Suppressor macrophage treated with lipopolysaccharide for 4 hours (primary cell): ENCODE data around the gene ADPRS.

ENCODE experiments used
- DNase-seq: peaks from one replicate; pipeline ENCODE4 v3.0.0-alpha.2; 2020

The ADPRS gene

DNA sequence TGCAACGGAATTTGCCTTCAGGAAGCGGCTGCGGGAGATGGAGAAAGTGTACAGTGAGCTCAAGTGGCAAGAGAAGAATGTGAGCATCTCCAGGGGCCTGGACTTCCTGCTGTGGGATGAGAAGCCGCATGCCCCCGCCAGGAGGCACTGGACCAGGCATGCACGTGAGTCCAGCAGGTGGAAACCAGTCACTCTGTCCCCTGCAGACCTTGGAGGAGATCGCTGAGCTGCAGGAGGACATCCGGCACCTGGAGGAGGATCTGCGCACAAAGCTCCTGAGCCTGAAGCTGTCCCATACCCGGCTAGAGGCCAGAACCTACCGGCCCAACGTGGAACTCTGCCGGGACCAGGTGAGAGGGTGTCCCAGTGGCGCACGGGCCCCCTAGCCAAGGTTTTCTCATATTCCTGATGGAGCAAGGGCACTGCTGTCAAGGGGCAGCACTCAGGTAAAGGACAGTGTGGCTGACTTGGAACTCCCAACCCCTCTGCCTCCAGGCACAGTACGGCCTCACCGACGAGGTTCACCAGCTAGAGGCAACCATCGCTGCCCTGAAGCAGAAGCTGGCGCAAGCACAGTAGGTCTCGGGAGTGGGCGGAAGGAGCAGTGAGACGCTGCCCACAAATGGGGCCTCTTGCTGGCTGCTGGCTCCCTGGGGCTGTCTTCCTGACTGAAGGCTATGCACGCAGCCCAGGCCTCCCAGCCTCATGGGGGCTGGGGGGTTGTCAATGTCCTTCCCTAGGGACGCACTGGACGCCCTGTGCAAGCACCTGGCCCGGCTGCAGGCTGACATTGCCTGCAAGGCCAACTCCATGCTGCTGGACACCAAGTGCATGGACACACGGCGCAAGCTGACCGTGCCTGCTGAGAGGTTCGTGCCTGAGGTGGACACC, 1.2 kb upstream of the ADPRS start:
- DNase-seq, result no peak

DNA sequence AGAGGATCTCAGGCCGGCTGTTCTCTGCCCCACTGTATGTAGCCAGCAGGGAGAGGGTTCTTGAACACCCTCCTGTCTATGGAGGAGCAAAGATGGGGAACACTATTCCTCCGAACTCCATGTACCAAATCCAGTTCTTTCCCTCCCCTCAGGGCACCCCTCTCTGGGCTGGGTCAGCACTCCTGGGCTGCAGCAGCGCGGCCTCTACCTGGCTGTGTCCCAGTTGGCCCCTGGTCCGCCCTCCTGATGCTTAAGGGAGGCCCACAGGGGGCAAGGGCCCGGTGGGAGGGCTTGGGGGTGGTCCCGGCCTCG, 471 bp upstream of the ADPRS start:
- no peak for DNase-seq

DNA sequence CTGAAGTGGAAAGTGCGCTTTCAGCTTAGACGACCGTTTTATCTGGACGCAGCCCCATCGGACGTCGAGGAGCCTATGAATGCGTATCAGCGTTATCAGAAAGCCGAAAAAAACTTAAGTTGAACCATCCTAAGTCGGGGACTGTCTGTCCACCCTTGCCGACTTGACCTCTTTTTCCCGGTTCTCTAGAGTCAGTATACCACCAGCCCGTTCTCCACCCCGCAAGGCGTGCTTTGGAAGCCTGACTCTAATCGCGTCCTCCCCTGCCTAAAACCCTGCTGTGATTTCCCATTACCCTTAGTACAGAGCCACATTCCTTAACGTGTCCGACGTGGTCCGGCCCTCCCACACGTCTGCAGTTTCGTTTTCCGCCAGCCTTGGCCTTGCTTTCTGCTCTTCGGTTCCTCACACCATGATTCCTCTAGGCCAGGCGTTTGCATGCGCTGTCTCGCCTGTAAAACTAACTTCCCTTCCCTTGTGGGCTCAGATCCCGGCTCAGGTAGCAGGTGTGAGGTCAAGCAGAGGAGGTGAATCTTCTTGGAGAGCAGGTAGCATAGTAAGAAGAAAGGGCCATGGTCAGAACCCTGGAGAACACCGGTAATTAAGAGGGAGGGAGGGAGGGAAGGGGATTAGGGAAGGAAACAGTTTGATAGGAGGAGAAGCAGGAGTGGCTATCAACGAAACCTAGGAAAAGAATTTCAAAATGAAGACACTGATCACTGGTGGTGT, 865 bp downstream of the ADPRS start:
- peak; percentile 92 for DNase-seq

DNA sequence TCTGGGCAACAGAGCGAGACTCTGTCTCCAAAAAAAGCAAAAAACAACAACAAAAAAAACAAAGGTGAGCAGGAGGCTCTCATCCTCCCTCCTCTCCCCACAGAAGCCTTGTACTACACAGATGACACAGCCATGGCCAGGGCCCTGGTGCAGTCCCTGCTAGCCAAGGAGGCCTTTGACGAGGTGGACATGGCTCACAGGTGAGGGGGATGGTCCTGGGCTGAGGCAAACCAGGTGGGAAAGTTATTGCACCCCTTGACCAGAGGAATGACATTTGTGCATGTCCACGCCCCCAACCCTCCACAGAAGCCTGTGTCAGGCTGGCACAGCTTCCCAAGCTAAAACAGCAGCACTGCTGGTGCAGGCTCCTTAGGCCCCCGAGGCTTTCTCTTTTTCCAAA, 2.4 kb downstream of the ADPRS start:
- no peak for DNase-seq

DNA sequence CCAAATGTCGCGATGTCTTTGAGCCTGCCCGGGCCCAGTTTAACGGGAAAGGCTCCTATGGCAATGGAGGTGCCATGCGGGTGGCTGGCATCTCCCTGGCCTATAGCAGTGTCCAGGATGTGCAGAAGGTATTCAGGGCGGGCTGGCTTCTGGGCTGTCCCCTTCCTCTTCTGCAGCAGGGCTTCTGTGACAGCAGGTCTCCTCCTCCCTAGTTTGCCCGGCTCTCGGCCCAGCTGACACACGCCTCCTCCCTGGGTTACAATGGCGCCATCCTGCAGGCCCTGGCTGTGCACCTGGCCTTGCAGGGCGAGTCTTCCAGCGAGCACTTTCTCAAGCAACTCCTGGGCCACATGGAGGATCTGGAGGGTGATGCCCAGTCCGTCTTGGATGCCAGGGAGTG, 3.0 kb downstream of the ADPRS start:
- DNase-seq, result no peak

DNA sequence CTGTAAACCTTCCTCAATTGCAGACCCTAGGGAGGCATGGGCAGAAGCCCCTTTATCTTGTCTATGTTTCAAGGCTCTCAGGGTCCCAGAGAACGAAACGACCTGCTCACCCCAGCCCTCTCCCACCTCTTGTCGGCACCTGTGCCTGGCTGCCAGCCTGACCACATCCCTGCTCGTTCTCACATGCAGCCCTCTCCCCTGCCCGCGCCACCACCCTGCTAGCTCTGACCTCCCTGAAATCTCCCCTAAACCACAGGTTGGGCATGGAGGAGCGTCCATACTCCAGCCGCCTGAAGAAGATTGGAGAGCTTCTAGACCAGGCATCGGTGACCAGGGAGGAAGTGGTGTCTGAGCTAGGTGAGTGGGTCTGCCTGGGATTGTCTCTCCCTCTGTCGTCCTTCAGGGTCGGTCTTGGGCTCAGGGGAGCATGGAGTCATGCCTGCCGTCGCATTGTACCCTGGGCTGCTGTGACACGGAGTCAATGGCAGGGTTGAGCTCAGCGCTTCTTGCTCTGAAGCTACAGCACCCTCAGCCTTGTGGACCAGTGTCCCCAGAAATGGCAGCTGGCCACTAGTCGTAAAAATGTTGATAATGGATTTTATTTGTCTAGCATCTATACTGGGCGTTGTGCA, 3.6 kb downstream of the ADPRS start:
- DNase-seq, result no peak

DNA sequence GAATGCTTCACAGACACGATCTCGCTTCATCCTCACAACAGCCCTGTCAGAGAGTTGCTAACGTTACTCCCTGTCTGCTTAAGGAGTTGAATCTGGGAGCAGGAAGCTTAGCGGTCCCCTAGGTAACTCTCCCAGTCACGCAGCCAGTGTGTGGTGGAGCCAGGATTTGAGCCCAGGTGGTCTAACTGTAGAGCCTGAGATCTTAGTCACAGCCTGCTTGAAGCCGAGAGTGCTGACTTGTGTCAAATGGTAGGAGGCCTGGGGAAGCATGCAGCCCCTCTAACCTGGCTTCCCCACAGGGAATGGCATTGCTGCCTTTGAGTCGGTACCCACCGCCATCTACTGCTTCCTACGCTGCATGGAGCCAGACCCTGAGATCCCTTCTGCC, 4.1 kb downstream of the ADPRS start:
- no peak for DNase-seq

DNA sequence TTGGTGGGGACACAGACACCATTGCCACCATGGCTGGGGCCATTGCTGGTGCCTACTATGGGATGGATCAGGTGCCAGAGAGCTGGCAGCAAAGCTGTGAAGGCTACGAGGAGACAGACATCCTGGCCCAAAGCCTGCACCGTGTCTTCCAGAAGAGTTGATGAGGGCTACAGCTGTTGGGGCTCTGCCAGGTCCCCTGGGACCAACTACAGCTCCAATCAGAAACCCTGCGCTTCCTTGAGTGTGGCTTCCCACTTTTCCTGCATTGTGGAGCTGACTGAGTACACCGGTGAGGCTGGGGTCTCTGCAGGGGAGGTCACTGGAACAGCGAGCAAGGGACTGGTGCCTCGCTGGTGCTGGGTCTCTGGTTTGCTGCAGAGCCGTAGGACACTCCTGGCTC, 4.5 kb downstream of the ADPRS start:
- no peak for DNase-seq

DNA sequence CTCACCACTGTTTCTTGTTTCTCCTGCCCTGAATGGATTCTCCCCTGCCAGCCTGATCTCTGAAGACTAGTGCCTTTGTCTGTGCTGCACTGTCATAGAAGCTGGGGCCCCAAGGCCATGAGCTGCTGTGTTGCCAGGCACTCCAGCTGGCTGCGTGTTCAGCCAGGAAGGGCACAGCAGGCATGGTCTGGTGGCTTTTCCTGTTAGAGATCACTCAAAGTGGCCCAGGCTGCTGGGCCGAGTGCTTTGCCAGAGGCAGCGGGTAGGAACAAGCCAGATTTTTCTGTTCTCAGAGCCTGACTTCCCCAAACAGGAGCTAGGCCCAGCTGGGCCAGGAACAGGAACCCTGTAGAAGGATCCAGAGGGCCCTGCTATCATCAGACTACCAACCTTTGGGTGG, 5.2 kb downstream of the ADPRS start:
- no peak for DNase-seq

DNA sequence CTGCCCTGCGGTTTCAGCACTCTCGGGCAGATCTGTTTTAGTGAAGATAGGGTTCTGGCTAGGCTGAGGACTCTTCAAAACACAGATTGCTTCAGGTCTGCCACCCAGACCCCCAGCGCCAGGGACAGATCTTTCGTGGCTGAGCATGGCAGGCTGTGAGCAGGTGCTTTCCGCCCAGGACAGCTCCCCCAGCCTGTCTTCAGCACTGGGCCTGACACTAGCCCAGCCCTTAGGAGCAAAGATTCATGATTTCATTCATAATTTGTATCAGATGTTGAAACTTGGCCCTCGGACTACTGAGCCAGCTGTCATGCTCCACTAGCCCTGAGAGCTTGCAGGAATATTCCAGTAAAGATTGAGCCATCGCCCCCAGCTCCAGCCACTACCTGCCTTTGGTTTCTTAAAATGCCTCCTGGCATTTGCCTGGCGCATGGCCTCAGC, 5.9 kb downstream of the ADPRS start:
- no peak for DNase-seq

DNA sequence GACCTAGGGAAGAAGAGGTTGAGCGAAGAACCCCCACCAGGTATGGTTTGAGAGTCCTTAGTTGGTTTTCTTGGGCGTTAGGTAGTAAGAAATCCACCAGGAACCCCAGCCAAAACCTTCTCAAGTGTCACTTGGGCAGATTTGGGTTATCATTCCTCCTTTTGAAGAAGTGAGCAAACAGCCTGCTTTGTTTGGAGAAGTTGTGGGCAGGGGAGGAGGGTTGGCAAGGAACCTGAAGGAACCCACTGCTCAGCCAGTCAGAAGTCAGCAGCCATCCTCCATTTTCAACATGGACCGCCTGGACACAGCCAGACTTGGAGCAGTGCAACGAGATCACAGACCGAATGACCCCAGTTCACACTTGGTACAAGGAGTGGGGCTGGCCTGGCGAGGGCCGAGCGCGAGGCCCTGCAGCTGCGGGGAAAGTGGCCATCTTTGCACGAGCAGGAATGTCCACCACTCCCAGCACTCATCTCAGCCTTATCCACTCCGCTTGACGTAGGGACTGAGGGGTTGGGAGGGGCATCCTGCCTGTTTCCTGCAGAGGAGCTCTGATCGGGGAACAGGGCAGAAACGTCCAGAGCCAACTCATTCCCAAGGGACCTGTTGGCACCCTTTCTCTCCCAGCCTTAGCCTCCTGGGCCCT, 7.2 kb downstream of the ADPRS start:
- peak; percentile 46 for DNase-seq

DNA sequence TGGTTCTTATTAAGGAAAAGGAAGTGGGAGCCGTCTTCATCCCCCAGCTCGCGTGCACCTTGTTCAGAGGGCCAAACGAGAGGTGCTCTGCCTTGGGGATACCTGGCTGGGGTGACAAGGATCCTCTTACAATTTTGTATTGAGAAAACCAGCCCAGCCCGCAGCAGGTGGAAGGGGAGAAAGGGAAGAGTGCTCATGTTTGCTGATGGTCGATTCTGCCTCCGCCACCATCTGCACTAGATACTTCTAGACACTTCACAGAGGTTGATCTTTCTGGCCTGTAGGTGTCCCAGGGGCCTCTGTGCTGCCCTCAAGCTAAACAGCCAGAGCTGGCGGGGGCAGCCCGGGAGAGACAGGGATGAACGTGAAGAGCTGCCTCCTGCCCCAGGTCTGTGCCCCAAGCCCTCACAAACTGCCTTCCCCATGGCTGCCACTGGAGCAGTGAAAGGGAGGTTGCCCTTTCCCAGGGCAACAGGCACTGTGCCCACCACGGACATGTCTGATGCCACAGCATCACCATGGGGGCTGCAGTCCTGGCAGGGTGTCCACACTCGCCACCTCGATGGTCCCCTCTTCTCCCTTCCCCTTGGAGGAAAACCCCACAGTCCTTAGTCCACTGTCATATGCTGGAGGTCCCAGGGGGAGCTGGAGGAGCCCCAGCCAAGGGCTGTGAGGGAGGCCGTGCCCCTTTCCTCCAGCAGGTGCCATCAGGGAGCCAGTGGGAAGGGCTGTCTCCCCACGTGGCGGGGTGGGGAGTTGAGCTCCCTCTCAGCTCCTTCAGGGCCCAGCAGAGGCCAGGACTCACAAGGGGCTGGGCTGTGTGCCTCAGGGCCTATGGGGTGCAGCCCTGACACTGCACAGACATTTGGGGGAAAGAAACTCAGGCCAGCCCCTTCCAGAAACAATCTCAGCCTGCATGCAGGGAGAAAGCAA, 8.1 kb downstream of the ADPRS start:
- no peak for DNase-seq

DNA sequence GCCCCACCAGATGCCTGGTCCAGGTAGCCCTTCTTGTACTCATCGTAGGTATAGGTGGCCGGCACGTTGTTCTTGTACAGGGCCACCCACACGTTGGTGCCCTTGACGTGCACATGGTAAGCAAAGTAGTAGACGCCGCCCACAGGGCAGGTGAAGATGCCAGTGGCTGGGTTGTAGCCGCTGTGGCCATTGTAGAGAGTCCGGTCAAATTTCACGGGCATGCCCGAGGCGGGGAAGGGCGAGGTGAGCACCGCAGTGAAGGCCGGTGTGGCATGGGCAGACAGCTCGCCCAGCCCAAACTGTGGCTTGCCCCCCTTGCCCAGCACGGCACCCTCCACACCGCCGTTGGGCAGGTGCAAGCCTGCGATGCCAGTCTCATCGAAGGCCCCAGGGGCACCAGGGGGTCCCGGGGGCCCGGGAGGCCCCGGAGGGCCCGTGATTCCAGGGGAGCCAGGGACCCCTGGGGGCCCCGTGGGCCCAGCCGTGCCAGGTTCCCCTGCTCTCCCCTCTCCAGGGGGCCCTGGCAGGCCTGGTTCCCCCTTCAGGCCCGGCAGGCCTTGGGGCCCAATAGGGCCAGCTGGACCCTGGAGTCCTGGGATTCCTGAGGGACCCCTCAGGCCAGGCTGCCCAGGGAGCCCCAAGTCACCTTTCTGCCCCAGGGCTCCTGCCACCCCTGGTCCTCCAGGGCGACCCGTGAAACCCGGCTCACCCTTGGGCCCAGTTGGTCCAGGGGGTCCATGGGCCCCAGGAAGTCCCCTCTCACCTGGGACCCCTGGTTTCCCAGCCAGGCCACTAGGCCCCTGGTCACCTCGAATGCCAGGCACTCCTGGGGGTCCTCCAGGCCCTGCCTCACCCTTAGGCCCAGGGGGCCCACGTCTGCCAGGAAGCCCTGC, 9.2 kb downstream of the ADPRS start:
- DNase-seq, result no peak

DNA sequence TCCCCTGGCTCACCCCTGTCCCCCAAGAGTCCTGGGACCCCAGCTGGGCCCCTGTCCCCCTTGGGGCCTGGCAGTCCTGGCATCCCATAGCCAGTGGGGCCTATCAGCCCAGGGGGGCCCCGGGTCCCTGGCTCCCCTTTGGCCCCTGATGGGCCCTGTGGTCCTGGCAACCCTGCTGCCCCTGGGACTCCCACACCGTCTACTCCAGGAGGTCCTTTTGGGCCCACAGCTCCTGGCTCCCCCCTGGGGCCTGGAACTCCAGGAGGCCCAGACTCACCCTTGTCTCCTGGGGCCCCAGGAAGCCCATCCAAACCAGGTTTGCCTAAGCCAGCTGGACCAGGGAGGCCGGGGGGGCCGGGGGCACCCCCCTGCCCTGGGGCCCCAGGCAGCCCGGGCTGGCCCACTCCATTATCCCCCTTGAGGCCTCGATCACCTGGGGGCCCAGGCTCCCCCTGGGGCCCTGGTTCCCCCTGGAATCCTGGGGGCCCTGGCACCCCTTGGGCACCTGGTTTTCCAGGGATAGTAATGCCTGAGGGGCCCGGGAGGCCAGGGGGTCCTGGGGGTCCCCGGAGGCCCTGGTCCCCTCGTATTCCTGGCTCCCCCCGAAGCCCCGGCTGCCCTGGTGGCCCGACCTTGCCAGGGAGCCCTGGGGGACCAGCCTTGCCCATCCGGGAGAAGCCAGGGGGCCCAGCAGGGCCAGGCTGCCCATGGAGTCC, 10.1 kb downstream of the ADPRS start:
- DNase-seq, result no peak

DNA sequence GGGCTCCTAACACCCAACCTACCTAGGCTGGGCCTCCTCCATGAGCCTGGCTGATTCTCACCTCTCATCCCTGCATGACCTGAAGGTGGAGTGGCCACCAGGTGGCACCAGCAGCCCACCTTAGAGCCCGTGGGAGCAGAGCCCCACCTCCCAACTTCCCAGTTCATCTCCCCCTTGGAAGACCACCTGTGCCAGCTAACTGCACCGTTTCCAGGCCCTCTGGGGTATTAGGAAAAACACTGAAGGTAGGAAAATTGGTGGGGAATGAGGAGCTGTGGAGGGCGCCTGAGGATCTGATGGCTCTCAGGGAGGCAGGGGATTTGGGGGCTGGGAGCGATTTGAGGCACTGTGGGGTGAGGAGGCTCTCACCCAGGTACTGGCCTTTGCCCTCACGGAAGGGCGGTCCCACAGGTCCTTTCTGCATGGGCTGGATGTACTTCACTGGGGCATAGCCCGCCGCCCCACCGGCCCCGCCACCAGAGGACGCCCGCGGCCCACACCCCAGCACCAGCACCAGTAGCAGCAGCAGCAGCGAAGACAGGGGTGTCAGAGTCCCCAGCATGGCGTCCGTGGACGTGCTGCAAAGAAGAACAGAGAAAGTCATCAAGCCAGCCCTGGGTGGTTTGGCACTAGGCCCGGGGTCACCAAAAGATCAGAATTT, 11.1 kb downstream of the ADPRS start:
- DNase-seq, result peak; percentile 77

DNA sequence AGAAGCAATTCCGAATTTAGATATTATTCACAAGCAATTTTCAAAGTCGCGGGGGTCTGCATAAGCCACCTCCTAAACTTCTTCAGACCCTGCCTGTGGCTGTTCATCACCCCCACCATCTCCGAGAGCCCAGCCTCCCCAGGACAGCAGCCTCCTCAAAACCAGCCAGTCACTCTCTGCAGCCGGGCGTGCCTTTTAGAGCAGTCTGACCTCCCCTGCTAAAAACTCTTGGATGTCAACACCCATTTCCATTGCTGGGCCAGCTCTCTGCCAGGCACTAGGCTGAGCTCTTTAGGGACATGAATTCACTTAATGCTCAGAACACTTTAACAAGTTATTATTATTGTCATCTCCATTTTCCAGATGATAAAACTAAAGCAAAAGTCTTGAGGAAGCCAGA, 11.7 kb downstream of the ADPRS start:
- no peak for DNase-seq

DNA sequence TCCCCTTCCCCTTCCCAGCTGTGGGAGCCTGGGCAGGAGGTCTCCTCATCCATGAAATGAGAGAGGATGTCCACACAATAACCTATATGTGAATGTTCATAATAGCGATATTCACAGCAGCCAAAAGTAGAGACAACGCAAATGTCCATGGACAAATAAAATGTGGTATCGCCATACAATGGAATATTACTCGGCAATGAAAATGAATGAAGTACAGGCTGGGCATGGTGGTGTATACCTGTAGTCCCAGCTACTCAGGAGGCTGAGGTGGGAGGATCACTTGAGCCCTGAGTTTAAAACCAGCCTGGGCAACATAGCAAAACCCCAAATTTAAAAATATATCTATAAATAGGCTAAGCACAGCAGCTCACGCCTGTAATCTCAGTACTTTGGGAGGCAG, 12.9 kb downstream of the ADPRS start:
- no peak for DNase-seq

DNA sequence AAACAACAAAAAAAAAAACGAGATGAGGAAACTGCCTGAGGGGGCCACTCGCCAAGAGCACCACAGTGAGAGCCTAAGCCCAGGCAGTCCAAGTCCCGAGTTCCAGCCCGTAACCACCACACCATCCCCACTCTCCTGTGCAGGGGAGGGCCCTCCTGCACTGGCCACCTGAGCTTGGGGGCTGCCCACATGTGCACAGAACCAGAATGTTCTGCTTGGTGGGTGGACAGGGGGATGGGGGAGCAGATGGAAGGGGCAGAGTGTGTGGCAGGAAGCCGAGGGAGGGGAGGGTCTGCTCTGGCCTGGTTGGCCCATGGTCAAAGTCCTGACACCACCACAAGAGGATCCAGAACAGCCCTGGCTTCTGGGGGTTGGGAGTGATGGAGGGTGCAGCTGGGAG, 17.6 kb downstream of the ADPRS start:
- DNase-seq, result no peak

DNA sequence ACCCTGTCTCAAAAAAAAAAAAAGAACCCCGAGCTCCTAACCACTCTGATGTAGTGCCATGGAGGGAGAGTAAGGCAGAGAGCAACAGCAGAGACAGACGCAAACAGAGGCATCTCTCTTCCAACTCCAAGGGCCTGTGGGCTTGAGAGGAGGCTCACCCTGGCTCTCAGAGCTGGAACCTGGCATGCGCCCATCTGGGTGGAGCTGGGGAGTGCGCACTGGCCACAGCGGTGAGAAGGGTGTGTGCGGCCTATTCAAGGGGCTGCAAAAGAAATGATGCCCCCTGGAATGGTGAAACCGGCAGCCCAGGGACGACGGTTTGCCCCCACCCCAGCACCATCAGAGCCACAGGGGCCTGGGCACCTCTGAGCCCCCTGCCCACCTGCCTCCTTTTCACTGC, 18.7 kb downstream of the ADPRS start:
- no peak for DNase-seq

DNA sequence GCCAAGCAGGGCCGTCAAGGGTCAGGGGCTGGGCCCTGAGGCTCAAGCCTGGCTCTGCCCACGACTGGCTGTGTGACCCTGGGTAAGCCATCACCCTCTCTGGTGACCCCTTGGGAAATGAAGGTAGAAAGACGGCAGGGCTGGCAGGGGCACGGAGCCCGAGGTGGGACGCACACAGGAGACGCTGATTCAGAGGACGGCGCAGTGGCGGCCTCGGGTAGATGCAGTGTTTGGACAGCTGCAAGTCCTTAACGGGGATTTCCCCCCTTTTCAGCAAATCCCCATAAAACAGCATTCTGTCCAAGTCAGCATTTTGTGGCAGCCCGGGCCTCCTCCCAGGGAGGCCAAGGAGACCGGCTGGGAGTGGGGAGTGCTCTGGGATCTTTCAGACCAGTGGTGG, 19.6 kb downstream of the ADPRS start:
- DNase-seq, result no peak
